T follicular helper cell (primary cell): ENCODE data around the gene PSAPL1.

Source experiments
- DNase-seq: peaks from one replicate; pipeline ENCODE4 v3.0.0-alpha.2; 2020; ENCODE audit warnings: low read depth

Gene PSAPL1

DNA sequence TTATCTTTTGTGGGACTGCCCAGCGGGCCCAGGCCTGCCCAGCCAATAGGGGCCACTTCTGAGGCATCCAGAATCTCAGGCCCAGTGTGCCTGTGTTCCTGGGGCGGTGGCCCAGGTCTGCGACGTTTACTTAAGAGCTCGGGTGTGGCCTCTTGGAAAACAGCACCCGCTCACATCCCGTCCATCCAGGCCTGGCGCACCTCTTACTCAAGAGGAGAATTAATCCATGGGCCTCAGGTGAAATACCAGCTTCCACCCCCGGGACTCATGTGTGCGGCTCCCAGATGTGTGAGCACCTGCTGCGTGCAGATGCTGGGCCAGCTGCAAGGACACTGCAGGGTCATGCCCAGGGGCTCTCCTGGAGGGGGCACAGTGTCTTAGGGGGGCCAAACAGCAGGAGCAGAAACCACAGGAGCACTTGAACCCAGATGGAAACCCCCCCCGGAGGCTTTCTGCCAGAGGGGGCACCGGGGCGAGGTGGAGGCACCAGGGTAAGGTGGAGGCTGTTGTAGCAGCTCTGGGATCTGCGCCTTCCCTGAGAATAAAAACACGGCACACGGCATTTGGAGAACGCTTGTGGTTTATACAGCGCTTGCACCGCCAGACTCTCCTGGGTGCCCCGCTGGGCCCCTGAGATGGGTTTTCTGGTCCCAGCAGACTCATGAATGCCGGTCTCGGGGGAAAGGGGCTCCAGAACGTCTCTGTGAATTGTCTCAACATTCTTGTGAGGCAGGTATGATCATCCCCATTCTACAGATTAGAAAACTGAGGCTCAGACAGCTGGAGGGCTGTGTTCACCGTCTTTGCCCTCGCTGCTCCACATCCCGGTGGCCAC is 2.8 kb downstream of the PSAPL1 start:
- no peak for DNase-seq

DNA sequence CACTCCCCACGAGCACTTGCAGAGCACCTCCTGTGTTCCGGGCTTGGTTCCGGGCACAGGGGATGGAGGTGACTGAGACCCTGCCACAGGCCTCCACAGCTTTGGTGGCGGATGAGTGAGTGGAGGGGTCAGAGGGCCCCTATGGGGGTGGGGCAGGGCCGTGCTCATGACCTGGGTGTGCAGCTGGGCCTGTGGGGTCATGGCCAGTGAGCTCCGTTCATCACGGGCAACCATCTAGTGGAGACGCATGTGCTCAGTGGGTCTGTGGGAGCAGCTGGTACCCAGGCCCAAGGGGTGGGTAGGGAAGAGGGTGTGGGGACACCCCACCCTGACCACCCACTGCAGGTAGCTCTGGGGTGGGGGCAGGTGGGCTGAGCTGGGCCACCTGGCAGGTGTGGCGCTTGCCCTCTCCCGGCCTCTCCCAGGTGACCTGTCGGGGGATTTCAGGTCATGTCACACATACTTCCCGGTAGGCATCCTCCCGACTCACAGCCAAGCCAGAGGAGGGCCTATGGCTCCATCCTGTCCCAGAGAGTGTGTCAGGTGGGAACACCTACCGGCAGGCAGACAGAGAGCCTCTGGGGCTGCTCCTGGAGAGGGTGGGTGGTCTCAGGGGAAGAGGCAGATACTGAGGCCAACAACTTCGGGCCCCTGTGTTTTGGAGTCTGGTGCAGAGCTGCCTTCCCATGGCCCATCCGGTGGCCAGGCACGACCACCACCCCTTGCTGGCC is 3.6 kb downstream of the PSAPL1 start:
- DNase-seq: no peak

DNA sequence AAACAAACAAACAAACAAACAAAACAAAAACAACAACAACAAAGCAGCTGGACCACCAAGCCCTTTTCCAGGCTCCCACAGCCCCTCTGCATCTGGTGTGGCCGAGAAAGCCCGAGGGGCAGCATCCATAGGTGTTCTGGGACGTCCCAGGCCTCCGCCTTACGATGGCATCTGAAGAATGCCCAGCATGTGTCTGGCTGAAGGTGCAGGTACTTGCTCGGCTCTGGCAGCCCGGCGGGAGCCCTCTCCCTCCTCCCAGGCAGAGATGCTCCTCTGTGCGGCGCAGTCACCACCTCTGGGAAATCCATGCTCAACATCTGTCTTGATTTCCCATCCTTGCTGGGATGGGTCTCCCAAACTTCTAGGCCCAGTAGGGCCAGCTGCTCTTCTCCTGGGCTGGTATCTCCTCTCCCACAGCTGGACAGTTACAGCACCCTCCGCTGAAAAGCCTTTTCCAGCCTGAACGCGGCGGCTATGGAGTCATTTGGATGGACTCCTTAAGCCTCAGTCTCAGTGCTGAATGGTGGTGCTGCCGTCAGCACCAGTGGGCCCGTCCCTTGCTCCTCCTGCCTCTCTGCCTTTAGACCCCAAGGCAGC is 4.3 kb downstream of the PSAPL1 start:
- DNase-seq: no peak

DNA sequence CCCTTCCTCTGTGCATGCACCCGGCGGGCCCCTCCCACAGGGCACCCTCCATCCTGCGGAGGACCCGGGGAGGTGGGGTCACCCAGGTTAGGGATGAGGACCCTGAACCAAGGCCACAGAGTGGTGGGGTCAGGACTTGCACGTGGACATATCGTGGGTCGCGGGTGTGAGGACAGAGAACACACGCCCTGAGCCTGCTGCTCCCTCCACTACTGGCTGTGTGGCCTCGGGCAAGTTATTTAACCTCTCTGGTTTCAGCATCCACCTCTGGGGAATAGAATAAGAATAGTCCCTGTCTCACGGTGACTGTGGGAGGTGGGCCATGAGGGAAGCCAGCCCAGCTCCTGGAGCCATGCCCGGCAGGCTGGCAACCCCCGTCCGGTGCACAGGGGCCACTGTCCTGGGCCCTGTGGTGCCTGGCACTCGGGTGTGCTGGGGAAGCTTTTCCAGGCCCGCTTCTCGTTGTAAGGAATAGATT is 5.1 kb downstream of the PSAPL1 start:
- DNase-seq: no peak

DNA sequence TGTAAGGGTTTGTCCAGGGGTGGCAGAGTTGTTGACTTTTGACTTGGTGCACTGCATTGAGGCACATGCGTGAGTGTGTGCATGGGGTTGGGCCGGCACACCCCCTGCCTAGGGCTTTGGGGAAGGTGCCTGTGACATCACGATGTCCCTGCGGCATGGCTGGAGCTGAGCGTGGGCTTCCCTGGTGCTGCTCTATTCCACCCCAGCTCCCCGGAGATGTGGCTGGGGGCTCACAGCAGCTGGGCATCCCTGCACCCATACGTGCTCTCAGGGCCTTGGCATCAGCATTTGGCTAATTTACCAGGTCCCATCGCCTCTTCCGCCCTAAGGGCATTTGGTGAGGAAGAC is 5.7 kb downstream of the PSAPL1 start:
- no peak for DNase-seq

DNA sequence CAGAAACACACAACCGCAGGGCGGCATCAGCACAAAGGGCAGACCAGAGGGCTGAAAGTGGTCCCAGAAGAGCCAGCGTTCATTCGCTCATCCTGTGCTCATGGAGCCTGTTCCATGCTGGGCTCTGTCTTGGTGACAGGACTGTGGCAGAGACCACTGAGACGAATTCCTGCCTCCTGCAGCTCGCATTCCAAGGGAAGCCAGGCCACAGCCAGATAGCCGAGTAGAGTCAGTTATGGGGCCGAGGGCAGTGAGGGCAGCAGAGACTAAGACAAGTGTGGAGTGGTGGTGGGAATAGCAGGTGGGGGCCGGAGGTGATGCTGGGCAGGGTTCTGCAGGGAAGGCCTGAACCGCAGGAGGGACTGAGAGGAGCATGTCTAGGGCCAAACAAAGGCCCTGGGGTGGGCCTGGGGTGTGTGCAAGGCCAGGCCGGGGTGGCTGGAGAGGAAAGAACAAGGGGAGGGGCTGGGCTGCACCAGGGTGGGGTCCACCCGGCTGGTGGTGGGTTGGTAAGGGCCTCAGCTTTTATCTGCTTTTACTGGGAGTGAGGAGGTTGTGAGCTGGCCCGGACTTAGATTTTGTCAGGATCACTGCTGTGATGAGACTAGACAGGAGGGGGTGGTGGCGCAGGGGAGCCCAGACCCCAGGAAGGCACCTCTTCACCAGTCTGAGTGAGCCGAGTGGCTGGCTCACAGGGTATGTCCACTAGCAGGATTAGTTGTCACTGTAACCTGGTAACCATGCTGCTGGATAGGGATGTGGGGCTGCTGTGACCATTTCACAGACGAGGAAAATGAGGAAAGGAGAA is 6.3 kb downstream of the PSAPL1 start:
- no peak for DNase-seq

DNA sequence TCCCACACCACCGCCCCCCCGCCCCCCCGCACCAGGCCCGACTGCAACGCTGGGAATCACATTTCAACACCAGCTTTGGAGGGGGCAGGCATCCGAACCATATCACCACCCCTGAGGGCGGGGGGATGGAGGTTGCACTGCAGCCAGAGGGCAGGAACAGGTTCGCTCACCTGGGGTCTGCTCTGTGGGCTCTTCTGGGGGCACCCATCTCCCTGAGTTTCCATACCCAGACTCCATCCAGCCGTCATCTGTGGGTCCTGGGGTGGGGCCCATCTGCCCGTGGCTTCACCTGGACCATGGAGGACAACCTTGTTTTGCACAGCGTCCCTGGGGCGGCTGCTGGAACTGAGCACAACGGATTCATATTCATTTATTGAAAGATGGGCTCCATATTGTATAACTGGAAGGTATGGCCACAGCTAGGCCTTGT is 6.9 kb downstream of the PSAPL1 start:
- no peak for DNase-seq

- no peak for DNase-seq
Measured at GRCh38 chr4:7427361-7427760, 7.4 kb downstream of the PSAPL1 start.

DNA sequence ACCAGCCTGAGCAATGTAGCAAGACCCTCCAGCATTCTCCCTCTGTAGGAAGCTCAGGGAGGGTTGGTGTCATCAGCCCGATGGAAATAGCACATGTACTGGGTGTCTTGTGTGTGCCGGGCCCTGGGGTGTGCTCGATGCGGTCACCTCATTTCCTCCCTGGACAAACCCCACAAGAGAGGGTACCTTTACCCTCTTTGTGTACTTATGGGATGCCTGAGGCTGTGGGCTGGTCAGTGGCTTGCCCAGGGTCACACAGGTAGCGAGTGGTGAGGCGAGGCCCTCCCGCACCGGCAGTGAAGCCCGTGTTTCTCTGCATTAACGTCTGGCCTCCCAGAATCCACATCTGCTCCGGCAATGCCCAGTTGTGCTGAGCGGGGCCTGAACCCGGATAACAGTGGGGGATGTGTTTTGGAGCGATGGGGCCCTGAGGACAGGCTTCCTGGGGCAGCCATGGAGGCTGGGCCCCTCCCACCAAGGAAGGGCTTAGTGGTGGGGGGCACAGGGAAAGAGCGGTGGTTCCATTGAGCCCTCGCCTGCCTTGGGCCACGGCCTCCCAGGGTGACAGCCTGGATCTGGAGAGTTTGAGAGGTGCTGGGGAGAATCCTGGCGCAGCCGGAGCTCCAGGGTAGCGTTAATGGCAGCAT is 8.1 kb downstream of the PSAPL1 start:
- no peak for DNase-seq

GRCh38 chr4:7425591-7426468 is 8.9 kb downstream of the PSAPL1 start:
- DNase-seq: no peak

DNA sequence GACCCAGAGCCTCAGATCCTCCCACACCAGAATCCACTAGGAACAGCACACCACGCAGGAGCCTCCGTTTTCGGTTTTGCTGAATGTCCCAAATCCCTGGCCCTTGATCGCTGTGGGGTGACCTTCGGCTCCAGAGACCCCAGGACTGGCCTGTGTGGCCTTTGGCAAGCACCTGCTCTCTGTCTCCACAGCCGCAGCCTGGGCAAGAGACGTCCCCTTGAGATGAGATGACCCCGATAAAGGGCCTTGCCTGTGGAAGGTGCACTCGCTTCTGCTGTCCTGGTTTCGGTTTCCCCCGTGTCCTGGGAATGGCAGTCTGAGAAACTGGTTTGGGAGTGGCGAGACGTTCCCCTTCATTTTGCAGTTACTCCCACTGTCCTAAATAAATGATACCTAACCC is 9.6 kb downstream of the PSAPL1 start:
- DNase-seq: no peak

DNA sequence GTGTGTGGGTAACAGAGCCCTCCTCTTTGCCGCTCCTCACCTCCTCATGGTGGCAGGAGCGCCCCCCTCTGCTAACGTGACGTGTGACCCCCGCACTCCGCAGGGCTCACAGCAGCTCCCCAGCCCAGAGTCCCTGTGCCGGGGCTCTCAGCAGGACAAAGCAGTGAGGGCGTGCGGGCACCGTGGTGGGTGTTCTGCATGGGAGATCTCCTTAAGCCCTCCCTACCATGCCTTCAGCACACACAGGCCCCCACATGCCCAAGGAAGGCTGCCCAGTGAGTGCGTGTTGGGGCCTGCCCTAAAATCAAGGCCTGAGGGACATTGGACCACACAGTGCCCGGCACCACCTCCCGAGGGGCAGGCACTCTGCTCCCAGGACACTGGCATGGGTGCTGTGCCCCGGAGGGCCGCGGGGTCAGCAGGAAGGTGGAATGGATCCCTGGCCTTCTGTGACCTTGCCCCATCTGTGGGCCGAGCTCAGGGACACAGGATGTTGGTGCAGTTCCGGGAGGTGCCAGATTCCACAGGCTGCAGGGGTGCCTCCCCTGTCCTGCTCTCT is 10.1 kb downstream of the PSAPL1 start:
- no peak for DNase-seq

DNA sequence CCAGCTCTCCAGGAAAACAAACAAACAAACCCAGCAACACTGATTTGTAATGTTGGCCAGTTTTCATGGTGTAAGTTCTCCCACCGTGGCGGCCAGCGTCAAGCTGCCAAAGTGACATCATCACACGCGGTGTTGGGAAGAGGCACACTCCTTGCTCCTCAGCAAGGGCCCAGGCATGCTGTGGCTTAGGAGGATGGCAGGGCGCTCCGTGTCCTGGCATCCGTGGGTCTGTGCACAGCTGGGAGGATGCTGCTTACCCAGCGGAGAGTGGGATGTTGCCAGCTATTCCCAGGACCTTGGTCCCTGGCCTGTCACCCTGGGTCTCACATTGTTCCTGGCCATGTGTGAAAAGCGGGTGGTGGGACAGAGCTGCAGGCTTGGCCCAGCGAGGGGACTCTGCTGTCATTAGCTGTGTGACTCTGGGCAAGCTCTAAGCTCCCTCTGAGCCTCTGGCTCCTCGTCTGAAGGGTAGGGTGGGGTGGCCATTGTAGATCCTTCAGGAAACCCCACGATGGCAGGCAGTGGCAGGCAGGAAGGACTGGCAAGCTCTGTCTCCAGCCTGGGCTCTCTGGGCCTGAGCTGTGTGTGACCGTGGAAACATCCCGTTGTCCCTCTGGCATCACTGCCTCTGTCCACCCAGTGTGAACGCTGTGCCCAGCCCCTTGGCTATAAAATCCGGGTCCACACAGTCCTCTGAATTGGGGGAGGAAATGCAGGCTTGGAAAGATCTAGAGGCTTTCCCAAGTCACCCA is 10.8 kb downstream of the PSAPL1 start:
- DNase-seq: no peak

GRCh38 chr4:7423391-7423790 is 11.3 kb downstream of the PSAPL1 start:
- DNase-seq: no peak

DNA sequence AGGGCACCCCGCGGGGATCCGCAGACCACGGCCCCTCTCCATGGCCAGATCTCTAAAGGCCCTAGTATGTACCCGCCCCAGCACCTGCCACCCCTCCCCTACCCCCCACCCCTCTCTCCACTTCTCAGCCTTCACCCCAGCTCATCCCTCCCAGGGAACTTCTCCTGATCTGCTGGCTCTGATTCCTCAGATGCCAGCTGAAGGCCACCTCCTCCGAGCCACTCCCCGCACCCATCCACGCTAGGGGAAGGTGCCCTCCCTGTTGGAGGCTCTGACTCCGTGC is 11.9 kb downstream of the PSAPL1 start:
- no peak for DNase-seq

DNA sequence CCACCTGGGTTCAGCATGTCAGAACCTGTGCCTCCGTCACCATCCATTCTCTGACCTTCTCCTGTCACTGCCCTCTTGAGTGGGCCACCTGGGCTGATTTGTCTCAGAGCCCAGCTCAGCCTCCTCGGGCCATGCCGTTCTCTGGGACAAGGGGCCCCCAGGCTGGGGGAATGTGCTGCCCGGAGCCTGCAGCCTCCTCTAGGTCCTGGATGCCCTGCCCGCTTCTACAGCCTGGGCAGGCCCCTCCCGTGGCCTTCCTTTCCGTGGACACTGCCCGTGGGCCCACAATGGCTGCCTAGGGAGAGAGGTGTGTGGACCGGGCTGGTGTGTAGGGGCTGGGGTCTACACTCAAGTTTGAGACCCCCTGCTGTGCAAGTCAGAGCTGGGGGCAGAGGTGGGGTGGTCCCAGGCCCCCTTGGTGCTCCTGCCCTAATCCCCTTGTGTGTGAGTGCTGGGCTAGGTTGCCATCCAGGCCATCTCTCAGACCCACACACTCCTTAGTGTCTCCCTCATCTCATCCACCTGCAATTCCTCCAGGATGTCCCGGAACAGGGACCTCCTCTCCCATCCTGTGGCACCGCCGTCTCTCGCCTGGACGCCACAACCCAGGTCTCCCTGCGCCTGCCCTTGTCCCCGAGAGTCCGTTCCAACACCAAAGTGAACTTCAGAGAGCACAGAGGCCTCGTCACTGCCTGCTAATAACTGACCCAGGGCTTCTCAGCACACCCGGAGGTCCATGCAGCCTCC is 12.4 kb downstream of the PSAPL1 start:
- DNase-seq: no peak

GRCh38 chr4:7421356-7422150 is 13.2 kb downstream of the PSAPL1 start:
- no peak for DNase-seq

- DNase-seq: no peak
Measured at GRCh38 chr4:7420661-7421040, 14.1 kb downstream of the PSAPL1 start.
